ACHN (cell line): ENCODE results near the gene OMP.

Source experiments
- DNase-seq: peaks from one replicate; pipeline ENCODE4 v3.0.0-alpha.2; 2015
- in situ Hi-C: cut with HindIII; loops from 2 replicates; pipeline ENCODE4 v1.10.0; 2017; ENCODE audit warnings: low sequenced_read_pairs, low pct_ligation_motif_present, low pct_unique_long_range_greater_than_20kb

Gene OMP

GRCh38 chr11:77067861-77068443 is 34.7 kb upstream of the OMP start:
- no peak for DNase-seq
- in situ Hi-C loops = no loop called here

GRCh38 chr11:77068457-77069335 is 33.9 kb upstream of the OMP start:
- no peak for DNase-seq

GRCh38 chr11:77069336-77069968 is 33.2 kb upstream of the OMP start:
- DNase-seq = no peak
- in situ Hi-C loops = no loop called here

More at GRCh38 chr11:77068457-77069335, 33.9 kb upstream of the OMP start:
- in situ Hi-C loops = no loop called here

- in situ Hi-C loops = no loop called here
- DNase-seq = no peak
These were observed 32.6 kb upstream of the OMP start for GRCh38 chr11:77069969-77070582.

- no peak for DNase-seq
- in situ Hi-C loops = no loop called here
These were observed 31.6 kb upstream of the OMP start for GRCh38 chr11:77071077-77071476.

GRCh38 chr11:77071671-77072605 is 30.7 kb upstream of the OMP start:
- peak; percentile 6 for DNase-seq
- in situ Hi-C loops = no loop called here

GRCh38 chr11:77072851-77073327 is 29.8 kb upstream of the OMP start:
- DNase-seq = no peak
- in situ Hi-C loops = no loop called here

GRCh38 chr11:77073328-77074001 is 29.2 kb upstream of the OMP start:
- in situ Hi-C loops = no loop called here
- peak; percentile 64 for DNase-seq

GRCh38 chr11:77074205-77074604 is 28.4 kb upstream of the OMP start:
- DNase-seq = no peak
- in situ Hi-C loops = no loop called here

- in situ Hi-C loops = no loop called here
- DNase-seq = no peak
These were observed 27.9 kb upstream of the OMP start for GRCh38 chr11:77074626-77075221.

GRCh38 chr11:77075425-77075905 is 27.2 kb upstream of the OMP start:
- no peak for DNase-seq
- in situ Hi-C loops = no loop called here

GRCh38 chr11:77079666-77080065 is 23.0 kb upstream of the OMP start:
- no peak for DNase-seq
- in situ Hi-C loops = no loop called here

GRCh38 chr11:77080643-77081210 is 21.9 kb upstream of the OMP start:
- DNase-seq = no peak
- in situ Hi-C loops = no loop called here

- no peak for DNase-seq
These were observed 21.2 kb upstream of the OMP start for GRCh38 chr11:77081381-77081851.

GRCh38 chr11:77081976-77082836 is 20.4 kb upstream of the OMP start:
- no peak for DNase-seq
- in situ Hi-C loops = no loop called here

More at GRCh38 chr11:77081381-77081851, 21.2 kb upstream of the OMP start:
- in situ Hi-C loops = no loop called here
